PC-9 (cell line): ENCODE results near the gene ABLIM1. TPM values are rescaled to one million over a fixed set of nuclear protein-coding genes. Genes with fewer than 3 reads are reported as not detected.
"Not testable (repeated sequence)": the region's sequence is repeated elsewhere in the genome, so short reads cannot be mapped to it uniquely, and the experiment has no call there.

Experiments
- BruUV-seq: library from RNA; stranded (reverse); fragments of 400-500 nt; replicated peaks from 2 replicates; lab custom pipeline; 2021; lab: Mats Ljungman, UMichigan
- CTCF ChIA-PET: fragments of 300-600 bp; sonication (Branson Sonifier 250); formaldehyde crosslinking; loops from one replicate; lab custom pipeline; 2022; ENCODE audit warnings: antibody characterized with exemption; lab: Charles Lee
- POLR2A ChIA-PET: fragments of 300-600 bp; sonication (Branson Sonifier 250); formaldehyde crosslinking; loops from one replicate; lab custom pipeline; 2022; ENCODE audit warnings: antibody characterized with exemption; ENCODE audit not compliant: unreplicated experiment; lab: Charles Lee
- DNase-seq, 2 experiments: peaks; one replicate each; pipeline versions ENCODE4 v3.0.0 to v3.0.0-alpha.2; 2015 to 2022; ENCODE audit warnings: mixed read lengths in 1 of 2
- H2AFZ ChIP-seq: fragments of 200-600 bp; sonication (generic); 2 replicates; pipeline ENCODE4 v1.8.1; 2017; ENCODE audit warnings: antibody characterized with exemption
- H3F3A ChIP-seq: fragments of 200-600 bp; sonication (generic); 2 replicates; pipeline ENCODE4 v1.8.1; 2017; ENCODE audit warnings: antibody characterized with exemption, mild to moderate bottlenecking, low read depth; ENCODE audit not compliant: insufficient read depth
- H3K27ac ChIP-seq: fragments of 200-600 bp; sonication (generic); 2 replicates; pipeline ENCODE4 v1.6.1; 2016; ENCODE audit warnings: mixed run types
- H3K27me3 ChIP-seq: fragments of 200-600 bp; sonication (generic); 2 replicates; pipeline ENCODE4 v1.6.1; 2016; ENCODE audit warnings: low read depth, mixed run types; ENCODE audit not compliant: insufficient read depth
- H3K36me3 ChIP-seq: fragments of 200-600 bp; sonication (generic); 2 replicates; pipeline ENCODE4 v1.6.1; 2016; ENCODE audit warnings: low read depth, mixed run types
- H3K4me1 ChIP-seq: fragments of 200-600 bp; sonication (generic); replicated peaks from 2 replicates; pipeline ENCODE4 v1.6.1; 2016; ENCODE audit warnings: mixed run types; ENCODE audit not compliant: insufficient read depth
- H3K4me2 ChIP-seq: fragments of 200-600 bp; sonication (generic); 2 replicates; pipeline ENCODE4 v1.6.1; 2017; ENCODE audit warnings: mixed run types
- H3K4me3 ChIP-seq: fragments of 200-600 bp; sonication (generic); 2 replicates; pipeline ENCODE4 v1.6.1; 2016; ENCODE audit warnings: mixed run types
- H3K79me2 ChIP-seq: fragments of 200-600 bp; sonication (generic); 2 replicates; pipeline ENCODE4 v1.6.1; 2017; ENCODE audit warnings: low read depth, mixed run types
- H3K9me2 ChIP-seq: fragments of 200-600 bp; sonication (generic); 2 replicates; pipeline ENCODE4 v1.8.1; 2017; ENCODE audit warnings: mild to moderate bottlenecking; ENCODE audit not compliant: insufficient read depth
- H3K9me3 ChIP-seq: fragments of 200-600 bp; sonication (generic); 2 replicates; pipeline ENCODE4 v1.8.1; 2016; ENCODE audit warnings: low read depth; ENCODE audit not compliant: insufficient read depth
- H4K20me1 ChIP-seq: fragments of 200-600 bp; sonication (generic); 2 replicates; pipeline ENCODE4 v1.8.1; 2017; ENCODE audit not compliant: insufficient read depth
- CTCF ChIP-seq: fragments of 200-600 bp; sonication (generic); conservative IDR thresholded peaks from 2 replicates; pipeline ENCODE4 v1.6.1; 2017; ENCODE audit warnings: mixed run types, antibody characterized with exemption, mild to moderate bottlenecking, moderate library complexity
- EZH2 ChIP-seq: fragments of 200-600 bp; sonication (generic); IDR thresholded peaks from 2 replicates; pipeline ENCODE4 v1.8.0; 2017; ENCODE audit warnings: antibody characterized with exemption, low read depth
- intact Hi-C: fragments of 100-400 bp; cut with micrococcal nuclease; formaldehyde crosslinking; loops from one replicate; pipeline ENCODE4 v1.10.0; 2022; ENCODE audit not compliant: unreplicated experiment
- total RNA-seq: library from RNA; stranded (reverse); gene quantifications from 2 replicates; pipeline ENCODE4 v1.2.3, GENCODE V29; 2021

Gene ABLIM1
- total RNA-seq, 1 experiment from 2014 or later, result 68.7 TPM

GRCh38 chr10:114703377-114704107, 45.5 kb upstream of the ABLIM1 start:
- peak; percentile 67 for TF ChIP-seq CTCF
- no peak for TF ChIP-seq EZH2

GRCh38 chr10:114698271-114699061, 40.4 kb upstream of the ABLIM1 start:
- Histone ChIP-seq H3F3A (peaks cover 18% of the 10 kb centered on the region), H4K20me1 (no peaks in the 10 kb centered on the region), H3K9me3 (no peaks in the 10 kb centered on the region), H3K4me2 (no peak overlapping the region), H3K27ac (no peak overlapping the region), H2AFZ (no peak overlapping the region), H3K4me1 (peaks cover 31% of the 10 kb centered on the region), H3K4me3 (no peak overlapping the region), H3K36me3 (no peaks in the 10 kb centered on the region), H3K9me2 (no peaks in the 10 kb centered on the region), H3K27me3 (no peaks in the 10 kb centered on the region), H3K79me2 (no peaks in the 10 kb centered on the region)
- DNase-seq, result no peak
- ChIA-PET POLR2A (no interaction called here), CTCF (no interaction called here)
- no TSS peak for BruUV-seq
- no peak for TF ChIP-seq EZH2
- no peak for TF ChIP-seq CTCF
- intact Hi-C loops, result no loop called here

More at GRCh38 chr10:114703377-114704107, 45.5 kb upstream of the ABLIM1 start:
- Histone ChIP-seq H3K4me2 (no peak overlapping the region), H3K36me3 (no peaks in the 10 kb centered on the region), H3K9me2 (no peaks in the 10 kb centered on the region), H3K4me3 (no peak overlapping the region), H3F3A (0 out of 2 replicates have a peak, but pooled peaks cover 4% of the 10 kb centered on the region), H3K9me3 (no peaks in the 10 kb centered on the region), H3K27me3 (no peaks in the 10 kb centered on the region), H4K20me1 (no peaks in the 10 kb centered on the region), H3K27ac (no peak overlapping the region), H3K4me1 (peaks cover 24% of the 10 kb centered on the region), H2AFZ (no peak overlapping the region), H3K79me2 (no peaks in the 10 kb centered on the region)
- CTCF ChIA-PET, result no interaction called here
- POLR2A ChIA-PET, result no interaction called here
- no peak for DNase-seq
- intact Hi-C loops, result loop anchor here (1.0 to 5.0 kb wide), 2 partner anchors 84 to 153 kb away; no protein-coding TSS in a partner anchor
- BruUV-seq, result no TSS peak

- ChIA-PET POLR2A (interaction anchor here (0.5 kb wide), 1 partner anchor 11 kb away, joined by 6 read pairs; no protein-coding TSS in a partner anchor), CTCF (no interaction called here)
- BruUV-seq, result no TSS peak
- Histone ChIP-seq H3K9me3 (no peaks in the 10 kb centered on the region), H3K79me2 (no peaks in the 10 kb centered on the region), H3K9me2 (no peaks in the 10 kb centered on the region), H3K27ac (peak overlapping the region; percentile 64), H2AFZ (peak overlapping the region; percentile 62; the same call in 1 of the 2 replicates), H3K4me1 (peaks cover 33% of the 10 kb centered on the region), H3K4me2 (peak overlapping the region; percentile 71), H4K20me1 (no peaks in the 10 kb centered on the region), H3F3A (peaks cover 23% of the 10 kb centered on the region), H3K4me3 (peak overlapping the region; percentile 23; the same call in 1 of the 2 replicates), H3K36me3 (no peaks in the 10 kb centered on the region), H3K27me3 (no peaks in the 10 kb centered on the region)
- DNase-seq, result peak; percentile 78 to 92
- intact Hi-C loops, result loop anchor here (1.0 to 2.0 kb wide), 2 partner anchors 17 to 62 kb away; no protein-coding TSS in a partner anchor
- TF ChIP-seq EZH2 (no peak), CTCF (no peak)
Measured at GRCh38 chr10:114697061-114697598, 39.1 kb upstream of the ABLIM1 start.

GRCh38 chr10:114696301-114696700, 38.2 kb upstream of the ABLIM1 start:
- H3K9me3 ChIP-seq, POLR2A ChIA-PET, DNase-seq, H3K4me3 ChIP-seq, H3K36me3 ChIP-seq, CTCF ChIA-PET, H2AFZ ChIP-seq, BruUV-seq, H3K27me3 ChIP-seq, H3K79me2 ChIP-seq, H4K20me1 ChIP-seq, H3K9me2 ChIP-seq: not testable (repeated sequence)
- peak overlapping the region; percentile 71; the same call in 1 of the 2 replicates for H3K4me2 ChIP-seq
- peaks cover 42% of the 10 kb centered on the region for H3K4me1 ChIP-seq
- peak overlapping the region; percentile 64 for H3K27ac ChIP-seq
- H3F3A ChIP-seq, result peaks cover 31% of the 10 kb centered on the region
- intact Hi-C loops, result loop anchor here (2.0 kb wide), 1 partner anchor 62 kb away; no protein-coding TSS in a partner anchor
